ENCODE data around the gene MRPS15.

MRPS15 gene

GRCh38 chr1:36414384-36414783 is 49.8 kb downstream of the MRPS15 start:
- H3K4me2 ChIP-seq: no peak overlapping the region
- no peak overlapping the region for H3K4me3 ChIP-seq (IDR thresholded peaks at IDR 0.05; ENCODE audit: insufficient read depth, low read depth, low read length)
- no peaks in the 10 kb centered on the region for H3K36me3 ChIP-seq (ENCODE audit: insufficient read depth)
- no peak overlapping the region for H2AFZ ChIP-seq (ENCODE audit: low read depth)
- H3K4me1 ChIP-seq (ENCODE audit: low read depth, poor library complexity, severe bottlenecking): peaks cover 12% of the 10 kb centered on the region
- no peak overlapping the region for H3K9ac ChIP-seq
- H4K20me1 ChIP-seq (ENCODE audit: insufficient read depth): no peaks in the 10 kb centered on the region
- H3K79me2 ChIP-seq (ENCODE audit: insufficient read depth, low read depth): no peaks in the 10 kb centered on the region
- H3K27ac ChIP-seq: no peak overlapping the region
- H3K27me3 ChIP-seq (ENCODE audit: insufficient read depth, low read depth): no peaks in the 10 kb centered on the region
- TF ChIP-seq CTCF (conservative IDR thresholded peaks at IDR 0.05; ENCODE audit: low read depth, low read length): no peak

GRCh38 chr1:36411674-36412648 is 52.2 kb downstream of the MRPS15 start:
- Histone ChIP-seq H3K4me3 (IDR thresholded peaks at IDR 0.05; ENCODE audit: insufficient read depth, low read depth, low read length) (no peak overlapping the region), H3K79me2 (ENCODE audit: insufficient read depth, low read depth) (no peaks in the 10 kb centered on the region), H3K4me1 (ENCODE audit: low read depth, poor library complexity, severe bottlenecking) (peaks cover 12% of the 10 kb centered on the region), H3K4me2 (no peak overlapping the region), H3K36me3 (ENCODE audit: insufficient read depth) (no peaks in the 10 kb centered on the region), H3K27ac (no peak overlapping the region), H4K20me1 (ENCODE audit: insufficient read depth) (no peaks in the 10 kb centered on the region), H2AFZ (ENCODE audit: low read depth) (no peak overlapping the region), H3K27me3 (ENCODE audit: insufficient read depth, low read depth) (no peaks in the 10 kb centered on the region), H3K9ac (no peak overlapping the region)
- no peak for TF ChIP-seq CTCF (conservative IDR thresholded peaks at IDR 0.05; ENCODE audit: low read depth, low read length)

GRCh38 chr1:36408479-36408878 is 55.7 kb downstream of the MRPS15 start:
- Histone ChIP-seq H3K27me3 (ENCODE audit: insufficient read depth, low read depth) (no peaks in the 10 kb centered on the region), H3K36me3 (ENCODE audit: insufficient read depth) (no peaks in the 10 kb centered on the region), H3K9ac (no peak overlapping the region), H3K4me3 (IDR thresholded peaks at IDR 0.05; ENCODE audit: insufficient read depth, low read depth, low read length) (no peak overlapping the region), H4K20me1 (ENCODE audit: insufficient read depth) (no peaks in the 10 kb centered on the region), H2AFZ (ENCODE audit: low read depth) (no peak overlapping the region), H3K27ac (no peak overlapping the region), H3K4me1 (ENCODE audit: low read depth, poor library complexity, severe bottlenecking) (peaks cover 12% of the 10 kb centered on the region), H3K79me2 (ENCODE audit: insufficient read depth, low read depth) (no peaks in the 10 kb centered on the region), H3K4me2 (no peak overlapping the region)
- TF ChIP-seq CTCF (conservative IDR thresholded peaks at IDR 0.05; ENCODE audit: low read depth, low read length): no peak

- Histone ChIP-seq H3K4me2 (no peak overlapping the region), H3K27ac (no peak overlapping the region), H3K9ac (no peak overlapping the region), H4K20me1 (ENCODE audit: insufficient read depth) (no peaks in the 10 kb centered on the region), H2AFZ (ENCODE audit: low read depth) (no peak overlapping the region), H3K4me1 (ENCODE audit: low read depth, poor library complexity, severe bottlenecking) (peaks cover 2% of the 10 kb centered on the region), H3K4me3 (IDR thresholded peaks at IDR 0.05; ENCODE audit: insufficient read depth, low read depth, low read length) (no peak overlapping the region), H3K36me3 (ENCODE audit: insufficient read depth) (no peaks in the 10 kb centered on the region), H3K27me3 (ENCODE audit: insufficient read depth, low read depth) (no peaks in the 10 kb centered on the region), H3K79me2 (ENCODE audit: insufficient read depth, low read depth) (no peaks in the 10 kb centered on the region)
- TF ChIP-seq CTCF (conservative IDR thresholded peaks at IDR 0.05; ENCODE audit: low read depth, low read length): no peak
These were observed 57.7 kb downstream of the MRPS15 start for GRCh38 chr1:36406440-36406839.

Data from KMS-11 (cell line).